Body of pancreas (tissue), 4 donors: ENCODE measurements around the gene MYO5A.

Source experiments
- CTCF ChIP-seq, 7 experiments: fragments of 450-650 bp in 4 of 7; fragments of 200-600 bp in 3 of 7; sonication (generic) in 3 of 7; IDR thresholded peaks; one replicate each; pipeline ENCODE4 v1.5.1; 2016 to 2019; ENCODE audit warnings: antibody characterized with exemption in 7 of 7
- POLR2A ChIP-seq, 3 donors: fragments of 450-650 bp; IDR thresholded peaks; one replicate each; pipeline ENCODE4 v1.6.1; 2016; ENCODE audit warnings: antibody characterized with exemption in 3 of 3, mild to moderate bottlenecking in 2 of 3

GRCh38 chr15:52502608-52503007, 26.1 kb downstream of the MYO5A start:
- TF ChIP-seq CTCF (IDR thresholded peaks at IDR 0.05) (no peak), POLR2A (IDR thresholded peaks at IDR 0.05) (no peak)
